Adipose tissue (tissue), 3 donors: Measurements from ENCODE around the gene RPS3A. TPM values are rescaled to one million over a fixed set of nuclear protein-coding genes. Genes with fewer than 3 reads are reported as not detected.

Experiments
- polyA plus RNA-seq, 3 donors: library from polyadenylated mRNA; stranded (reverse); fragments of 200-250 nt; gene quantifications; one replicate each; pipeline ENCODE4 v1.2.3, GENCODE V29; 2013
- donor health status: healthy with polysubstance abuse.
- donor health status: Bipolar disorder and iron deficiency.
- donor health status: healthy.

RPS3A gene
- polyA plus RNA-seq, 3 donors: 2,109 to 5,602 (median 2,766) TPM

Other genes with a start within 250 kb of the RPS3A start
- gene LRBA, start 84.3 kb upstream of the RPS3A start, polyA plus RNA-seq: 10 to 100 TPM in 2 of 3 donors, 1 to 10 TPM in 1; 6.4 to 12.9 (median 10.3) TPM
- not detected for gene PRSS48, start 177.5 kb downstream of the RPS3A start, polyA plus RNA-seq
- 100 to 1,000 TPM in 1 of 3 donors, 10 to 100 TPM in 1, 1 to 10 TPM in 1; 9.0 to 163 (median 49.0) TPM for gene SH3D19, start 226.0 kb downstream of the RPS3A start, polyA plus RNA-seq